ENCODE results near the gene RAB4B. TPM values are rescaled to one million over a fixed set of nuclear protein-coding genes. Genes with fewer than 3 reads are reported as not detected.

Gene RAB4B
- total RNA-seq, 1 experiment from 2014 or later, result 29.7 TPM

GRCh38 chr19:40804783-40805242, 26.8 kb downstream of the RAB4B start:
- H3K27ac Mint-ChIP-seq, result peak overlapping the region; percentile 95
- ATAC-seq (no peak), DNase-seq (ENCODE audit: low spot score) (no peak)
- ChIA-PET CTCF (interaction anchor here (0.5 to 4.8 kb wide), 6 partner anchors 15 to 413 kb away, joined by 3 to 71 read pairs (median 3); partner anchors contain the start of genes ACTMAP, MIA and RAB4B), POLR2A (interaction anchor here (3.6 kb wide), 1 partner anchor 27 kb away, joined by 25 read pairs; the partner anchor contains the start of gene RAB4B)
- TF ChIP-seq ZNF138 (CRISPR knock-in tag; conservative IDR thresholded peaks at IDR 0.05) (no peak), GTF2I (CRISPR knock-in tag; conservative IDR thresholded peaks at IDR 0.05) (no peak), NR3C1 (CRISPR knock-in tag; conservative IDR thresholded peaks at IDR 0.05; ENCODE audit: low read depth) (no peak), ZNF263 (CRISPR knock-in tag; IDR thresholded peaks at IDR 0.05; ENCODE audit: low read depth) (no peak), TEAD1 (CRISPR knock-in tag; IDR thresholded peaks at IDR 0.05) (no peak)
- H3K4me3 Mint-ChIP-seq, result no peak overlapping the region
- H3K4me1 Mint-ChIP-seq, result peaks cover 76% of the 10 kb centered on the region
- H3K9me3 Mint-ChIP-seq, result no peaks in the 10 kb centered on the region
- H3K27me3 Mint-ChIP-seq (ENCODE audit: low read depth), result no peaks in the 10 kb centered on the region; the same call in 1 of the 2 replicates
- peaks cover 20% of the 10 kb centered on the region for H3K36me3 Mint-ChIP-seq

GRCh38 chr19:40805258-40805868, 27.3 kb downstream of the RAB4B start:
- no peak overlapping the region for H3K4me3 Mint-ChIP-seq
- ChIA-PET CTCF (interaction anchor here (0.5 to 4.8 kb wide), 9 partner anchors 14 to 521 kb away, joined by 3 to 71 read pairs (median 8); partner anchors contain the start of genes ACTMAP, AKT2, MIA and RAB4B), POLR2A (interaction anchor here (3.6 kb wide), 1 partner anchor 27 kb away, joined by 25 read pairs; the partner anchor contains the start of gene RAB4B)
- DNase-seq (ENCODE audit: low spot score) (no peak), ATAC-seq (no peak)
- H3K27ac Mint-ChIP-seq, result peak overlapping the region; percentile 95
- H3K9me3 Mint-ChIP-seq, result no peaks in the 10 kb centered on the region
- H3K27me3 Mint-ChIP-seq (ENCODE audit: low read depth), result no peaks in the 10 kb centered on the region; the same call in 1 of the 2 replicates
- H3K36me3 Mint-ChIP-seq, result peaks cover 20% of the 10 kb centered on the region
- peaks cover 76% of the 10 kb centered on the region for H3K4me1 Mint-ChIP-seq
- TF ChIP-seq FOXK1 (CRISPR knock-in tag; IDR thresholded peaks at IDR 0.05) (no peak), SOX15 (CRISPR knock-in tag; IDR thresholded peaks at IDR 0.05) (no peak), MAX (CRISPR knock-in tag; IDR thresholded peaks at IDR 0.05) (no peak), MYBL2 (CRISPR knock-in tag; IDR thresholded peaks at IDR 0.05) (no peak), JAZF1 (CRISPR knock-in tag; IDR thresholded peaks at IDR 0.05) (no peak), KAT7 (CRISPR knock-in tag; IDR thresholded peaks at IDR 0.05; ENCODE audit: borderline replicate concordance) (no peak), ZNF671 (CRISPR knock-in tag; IDR thresholded peaks at IDR 0.05) (no peak), FOXP4 (CRISPR knock-in tag; IDR thresholded peaks at IDR 0.05) (no peak), PRRX2 (CRISPR knock-in tag; IDR thresholded peaks at IDR 0.05) (no peak)
- TF ChIP-seq, protein P1, sequence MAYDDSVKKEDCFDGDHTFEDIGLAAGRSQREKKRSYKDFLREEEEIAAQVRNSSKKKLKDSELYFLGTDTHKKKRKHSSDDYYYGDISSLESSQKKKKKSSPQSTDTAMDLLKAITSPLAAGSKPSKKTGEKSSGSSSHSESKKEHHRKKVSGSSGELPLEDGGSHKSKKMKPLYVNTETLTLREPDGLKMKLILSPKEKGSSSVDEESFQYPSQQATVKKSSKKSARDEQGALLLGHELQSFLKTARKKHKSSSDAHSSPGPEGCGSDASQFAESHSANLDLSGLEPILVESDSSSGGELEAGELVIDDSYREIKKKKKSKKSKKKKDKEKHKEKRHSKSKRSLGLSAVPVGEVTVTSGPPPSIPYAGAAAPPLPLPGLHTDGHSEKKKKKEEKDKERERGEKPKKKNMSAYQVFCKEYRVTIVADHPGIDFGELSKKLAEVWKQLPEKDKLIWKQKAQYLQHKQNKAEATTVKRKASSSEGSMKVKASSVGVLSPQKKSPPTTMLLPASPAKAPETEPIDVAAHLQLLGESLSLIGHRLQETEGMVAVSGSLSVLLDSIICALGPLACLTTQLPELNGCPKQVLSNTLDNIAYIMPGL (CRISPR knock-in tag; IDR thresholded peaks at IDR 0.05), result no peak
- TF ChIP-seq, protein P2, sequence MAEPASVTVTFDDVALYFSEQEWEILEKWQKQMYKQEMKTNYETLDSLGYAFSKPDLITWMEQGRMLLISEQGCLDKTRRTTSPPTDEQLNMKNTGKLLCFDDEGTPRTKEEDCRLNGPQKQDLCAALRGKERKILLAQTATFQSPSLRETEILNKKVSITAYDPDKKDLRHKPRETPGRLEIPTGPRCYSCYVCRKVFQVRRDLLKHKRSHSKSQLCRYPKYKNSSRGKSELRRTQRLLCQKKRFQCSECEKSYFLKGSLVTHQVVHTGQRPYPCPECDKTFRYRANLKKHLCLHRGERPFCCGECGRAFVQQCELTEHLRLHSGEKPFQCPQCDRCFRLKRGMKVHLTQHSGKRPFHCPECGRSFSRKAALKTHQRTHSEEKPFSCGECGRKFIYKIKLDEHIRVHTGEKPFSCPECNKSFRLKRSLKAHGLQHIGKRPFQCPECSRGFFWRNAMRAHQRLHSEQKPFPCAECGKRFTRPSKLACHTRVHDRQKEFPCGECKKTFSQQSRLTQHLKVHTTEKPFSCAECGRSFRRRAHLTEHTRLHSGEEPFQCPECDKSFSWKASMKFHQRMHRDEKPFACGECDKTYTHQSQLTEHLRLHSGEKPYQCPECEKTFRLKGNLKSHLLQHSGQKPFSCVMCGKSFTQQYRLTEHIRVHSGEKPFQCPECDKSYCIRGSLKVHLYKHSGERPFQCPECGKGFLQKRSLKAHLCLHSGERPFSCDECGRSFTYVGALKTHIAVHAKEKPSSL (CRISPR knock-in tag; conservative IDR thresholded peaks at IDR 0.05), result no peak
- TF ChIP-seq, protein P3, sequence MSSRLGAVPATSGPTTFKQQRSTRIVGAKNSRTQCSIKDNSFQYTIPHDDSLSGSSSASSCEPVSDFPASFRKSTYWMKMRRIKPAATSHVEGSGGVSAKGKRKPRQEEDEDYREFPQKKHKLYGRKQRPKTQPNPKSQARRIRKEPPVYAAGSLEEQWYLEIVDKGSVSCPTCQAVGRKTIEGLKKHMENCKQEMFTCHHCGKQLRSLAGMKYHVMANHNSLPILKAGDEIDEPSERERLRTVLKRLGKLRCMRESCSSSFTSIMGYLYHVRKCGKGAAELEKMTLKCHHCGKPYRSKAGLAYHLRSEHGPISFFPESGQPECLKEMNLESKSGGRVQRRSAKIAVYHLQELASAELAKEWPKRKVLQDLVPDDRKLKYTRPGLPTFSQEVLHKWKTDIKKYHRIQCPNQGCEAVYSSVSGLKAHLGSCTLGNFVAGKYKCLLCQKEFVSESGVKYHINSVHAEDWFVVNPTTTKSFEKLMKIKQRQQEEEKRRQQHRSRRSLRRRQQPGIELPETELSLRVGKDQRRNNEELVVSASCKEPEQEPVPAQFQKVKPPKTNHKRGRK (CRISPR knock-in tag; IDR thresholded peaks at IDR 0.05; ENCODE audit: borderline replicate concordance), result no peak
